Measurements from ENCODE around the gene PLXNA2. TPM values are rescaled to one million over a fixed set of nuclear protein-coding genes. Genes with fewer than 3 reads are reported as not detected.

The PLXNA2 gene
- total and polyA plus RNA-seq, 2 donors (not counting 3 experiments of a cell fraction or from before 2014, with no cell fraction given) = 42.6 to 229 TPM

DNA sequence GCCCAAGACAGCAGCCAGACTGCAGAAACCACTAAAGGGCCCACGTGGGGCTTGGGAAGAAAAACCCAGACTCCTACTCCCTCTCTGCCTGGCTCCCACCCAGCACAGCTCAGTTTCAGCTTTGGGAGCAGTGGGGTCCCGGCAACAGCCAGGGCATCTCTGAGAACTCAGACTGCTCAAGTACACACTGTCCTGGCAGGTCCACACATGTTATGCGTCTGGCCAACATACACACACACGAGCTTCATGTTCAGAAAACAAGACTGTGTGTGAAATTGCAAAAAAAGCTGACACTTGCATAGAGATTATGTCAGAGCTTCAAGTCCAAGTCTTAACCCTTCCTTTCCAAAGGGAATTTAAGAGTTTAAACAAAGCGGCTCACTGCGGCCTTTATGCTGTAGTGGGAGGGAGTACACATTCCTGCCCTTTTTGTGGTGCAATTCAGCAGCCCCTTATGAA, 196.7 kb downstream of the PLXNA2 start:
- no peak overlapping the region for H3K27ac ChIP-seq (ENCODE audit: insufficient read depth, low read depth, low read length)
- H3K9ac ChIP-seq (replicated peaks; ENCODE audit: extremely low read depth, insufficient read depth, low read length) = no peak overlapping the region
- H3K27me3 ChIP-seq (ENCODE audit: control insufficient read depth in 2 of 2, insufficient read depth in 2 of 2, low read length in 2 of 2) = no peaks in the 10 kb centered on the region
- H3K9me3 ChIP-seq (replicated peaks; ENCODE audit: control insufficient read depth, insufficient read depth, low read length) = no peaks in the 10 kb centered on the region
- no peaks in the 10 kb centered on the region for H3K79me2 ChIP-seq (ENCODE audit: control insufficient read depth, insufficient read depth, low read length)
- H3K4me3 ChIP-seq (replicated peaks in 1 of 3; ENCODE audit: insufficient read depth in 1 of 3, low read depth in 1 of 3, low read length in 3 of 3) = no peak overlapping the region
- ChIA-PET CTCF (interaction anchor here (1.1 to 1.3 kb wide), 2 partner anchors 15 to 198 kb away, joined by 3 to 4 read pairs; no protein-coding TSS in a partner anchor), POLR2A (no interaction called here)
- H3K36me3 ChIP-seq (ENCODE audit: control insufficient read depth in 2 of 2, extremely low read depth in 1 of 2, insufficient read depth in 2 of 2, low read length in 2 of 2) = peaks cover 52 to 71% of the 10 kb centered on the region in 2 experiments
- no peak overlapping the region for H3K4me2 ChIP-seq (ENCODE audit: insufficient read depth, low read length)
- dilution Hi-C loops (cut with MboI; ENCODE audit: extremely low pct_ligation_motif_present, low sequenced_read_pairs) (no loop called here), intact Hi-C loops (cut with micrococcal nuclease) (no loop called here)
- no peak overlapping the region for H2AFZ ChIP-seq (ENCODE audit: low read depth, low read length)
- H4K20me1 ChIP-seq (replicated peaks; ENCODE audit: control insufficient read depth, extremely low read depth, insufficient read depth, low read length) = no peaks in the 10 kb centered on the region
- no peaks in the 10 kb centered on the region for H3K9me1 ChIP-seq (replicated peaks; ENCODE audit: control insufficient read depth, extremely low read depth, insufficient read depth, low read length)
- H3K4me1 ChIP-seq (ENCODE audit: control insufficient read depth, extremely low read depth, insufficient read depth, low read length) = no peaks in the 10 kb centered on the region
- TF ChIP-seq, protein P1, sequence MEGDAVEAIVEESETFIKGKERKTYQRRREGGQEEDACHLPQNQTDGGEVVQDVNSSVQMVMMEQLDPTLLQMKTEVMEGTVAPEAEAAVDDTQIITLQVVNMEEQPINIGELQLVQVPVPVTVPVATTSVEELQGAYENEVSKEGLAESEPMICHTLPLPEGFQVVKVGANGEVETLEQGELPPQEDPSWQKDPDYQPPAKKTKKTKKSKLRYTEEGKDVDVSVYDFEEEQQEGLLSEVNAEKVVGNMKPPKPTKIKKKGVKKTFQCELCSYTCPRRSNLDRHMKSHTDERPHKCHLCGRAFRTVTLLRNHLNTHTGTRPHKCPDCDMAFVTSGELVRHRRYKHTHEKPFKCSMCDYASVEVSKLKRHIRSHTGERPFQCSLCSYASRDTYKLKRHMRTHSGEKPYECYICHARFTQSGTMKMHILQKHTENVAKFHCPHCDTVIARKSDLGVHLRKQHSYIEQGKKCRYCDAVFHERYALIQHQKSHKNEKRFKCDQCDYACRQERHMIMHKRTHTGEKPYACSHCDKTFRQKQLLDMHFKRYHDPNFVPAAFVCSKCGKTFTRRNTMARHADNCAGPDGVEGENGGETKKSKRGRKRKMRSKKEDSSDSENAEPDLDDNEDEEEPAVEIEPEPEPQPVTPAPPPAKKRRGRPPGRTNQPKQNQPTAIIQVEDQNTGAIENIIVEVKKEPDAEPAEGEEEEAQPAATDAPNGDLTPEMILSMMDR (IDR thresholded peaks at IDR 0.05; ENCODE audit: extremely low read depth in 1 of 2, insufficient read depth in 1 of 2, low read depth in 1 of 2, low read length in 2 of 2) = no peak
- TF ChIP-seq GATA2 (IDR thresholded peaks at IDR 0.05; ENCODE audit: insufficient read depth, insufficient read length, low read depth, low read length) = no peak
- no peak for TF ChIP-seq POLR2AphosphoS5 (IDR thresholded peaks at IDR 0.05; ENCODE audit: insufficient read depth, low read depth, low read length)
- TF ChIP-seq JUN (IDR thresholded peaks at IDR 0.05; ENCODE audit: borderline replicate concordance, insufficient read depth, insufficient read length, low read depth) = no peak
- no peak for TF ChIP-seq MYC (IDR thresholded peaks at IDR 0.05; ENCODE audit: low read depth, low read length)
- TF ChIP-seq POLR2A (IDR thresholded peaks at IDR 0.05; ENCODE audit: low read depth, low read length) = no peak
- TF ChIP-seq EZH2 (IDR thresholded peaks at IDR 0.05; ENCODE audit: borderline replicate concordance, low read depth, low read length, severe bottlenecking) = no peak
- TF ChIP-seq, protein P2, sequence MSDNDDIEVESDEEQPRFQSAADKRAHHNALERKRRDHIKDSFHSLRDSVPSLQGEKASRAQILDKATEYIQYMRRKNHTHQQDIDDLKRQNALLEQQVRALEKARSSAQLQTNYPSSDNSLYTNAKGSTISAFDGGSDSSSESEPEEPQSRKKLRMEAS (IDR thresholded peaks at IDR 0.05; ENCODE audit: insufficient read depth, insufficient read length) = no peak
- TF ChIP-seq FOS (IDR thresholded peaks at IDR 0.05; ENCODE audit: borderline replicate concordance, insufficient read depth, low read length) = no peak
- no TSS peak for BruUV-seq (replicated peaks)
- FAIRE-seq (no peak), DNase-seq (ENCODE audit: low read depth, low spot score) (no peak)
